ENCODE measurements around the gene FIS1.

DNA sequence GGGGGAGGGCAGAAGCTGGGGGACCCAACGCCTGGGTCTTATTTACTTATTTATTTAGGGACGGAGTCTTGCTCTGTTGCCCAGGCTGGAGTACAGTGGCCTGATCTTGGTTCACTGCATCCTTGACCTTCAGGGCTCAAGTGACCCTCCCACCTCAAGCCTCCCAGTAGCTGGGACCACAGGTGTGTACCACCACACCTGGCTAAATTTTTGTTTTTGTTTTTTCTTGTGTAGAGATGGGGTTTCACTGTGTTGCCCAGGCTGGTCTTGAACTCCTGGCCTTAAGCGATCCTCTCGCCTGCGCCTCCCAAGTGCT lies 42.3 kb downstream of the FIS1 start:
- TF ChIP-seq ISL1 (CRISPR knock-in tag; IDR thresholded peaks at IDR 0.05) (no peak), ZNF8 (CRISPR knock-in tag; IDR thresholded peaks at IDR 0.05) (no peak), ARNTL (CRISPR knock-in tag; IDR thresholded peaks at IDR 0.05; ENCODE audit: borderline replicate concordance, low read depth) (no peak), RARB (CRISPR knock-in tag; IDR thresholded peaks at IDR 0.05) (no peak), ZFP3 (CRISPR knock-in tag; IDR thresholded peaks at IDR 0.05) (no peak), TCF4 (CRISPR knock-in tag; IDR thresholded peaks at IDR 0.05; ENCODE audit: borderline replicate concordance) (no peak), ESRRG (CRISPR knock-in tag; IDR thresholded peaks at IDR 0.05) (no peak)
- TF ChIP-seq, protein P1, sequence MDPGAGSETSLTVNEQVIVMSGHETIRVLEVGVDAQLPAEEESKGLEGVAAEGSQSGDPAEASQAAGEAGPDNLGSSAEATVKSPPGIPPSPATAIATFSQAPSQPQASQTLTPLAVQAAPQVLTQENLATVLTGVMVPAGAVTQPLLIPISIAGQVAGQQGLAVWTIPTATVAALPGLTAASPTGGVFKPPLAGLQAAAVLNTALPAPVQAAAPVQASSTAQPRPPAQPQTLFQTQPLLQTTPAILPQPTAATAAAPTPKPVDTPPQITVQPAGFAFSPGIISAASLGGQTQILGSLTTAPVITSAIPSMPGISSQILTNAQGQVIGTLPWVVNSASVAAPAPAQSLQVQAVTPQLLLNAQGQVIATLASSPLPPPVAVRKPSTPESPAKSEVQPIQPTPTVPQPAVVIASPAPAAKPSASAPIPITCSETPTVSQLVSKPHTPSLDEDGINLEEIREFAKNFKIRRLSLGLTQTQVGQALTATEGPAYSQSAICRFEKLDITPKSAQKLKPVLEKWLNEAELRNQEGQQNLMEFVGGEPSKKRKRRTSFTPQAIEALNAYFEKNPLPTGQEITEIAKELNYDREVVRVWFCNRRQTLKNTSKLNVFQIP (CRISPR knock-in tag; IDR thresholded peaks at IDR 0.05; ENCODE audit: borderline replicate concordance, low read depth): no peak
- TF ChIP-seq, protein P2, sequence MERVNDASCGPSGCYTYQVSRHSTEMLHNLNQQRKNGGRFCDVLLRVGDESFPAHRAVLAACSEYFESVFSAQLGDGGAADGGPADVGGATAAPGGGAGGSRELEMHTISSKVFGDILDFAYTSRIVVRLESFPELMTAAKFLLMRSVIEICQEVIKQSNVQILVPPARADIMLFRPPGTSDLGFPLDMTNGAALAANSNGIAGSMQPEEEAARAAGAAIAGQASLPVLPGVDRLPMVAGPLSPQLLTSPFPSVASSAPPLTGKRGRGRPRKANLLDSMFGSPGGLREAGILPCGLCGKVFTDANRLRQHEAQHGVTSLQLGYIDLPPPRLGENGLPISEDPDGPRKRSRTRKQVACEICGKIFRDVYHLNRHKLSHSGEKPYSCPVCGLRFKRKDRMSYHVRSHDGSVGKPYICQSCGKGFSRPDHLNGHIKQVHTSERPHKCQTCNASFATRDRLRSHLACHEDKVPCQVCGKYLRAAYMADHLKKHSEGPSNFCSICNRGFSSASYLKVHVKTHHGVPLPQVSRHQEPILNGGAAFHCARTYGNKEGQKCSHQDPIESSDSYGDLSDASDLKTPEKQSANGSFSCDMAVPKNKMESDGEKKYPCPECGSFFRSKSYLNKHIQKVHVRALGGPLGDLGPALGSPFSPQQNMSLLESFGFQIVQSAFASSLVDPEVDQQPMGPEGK (CRISPR knock-in tag; IDR thresholded peaks at IDR 0.05; ENCODE audit: borderline replicate concordance): no peak
